Stomach (tissue), 9 donors: ENCODE data around the gene SEMA4C. TPM values are rescaled to one million over a fixed set of nuclear protein-coding genes. Genes with fewer than 3 reads are reported as not detected.

Experiments
- DNase-seq, 2 donors: peaks; one replicate each; pipeline versions ENCODE4 v3.0.0 to v3.0.0-alpha.2; 2013 to 2019
- H3K27ac ChIP-seq, 5 donors: fragments of 200-600 bp in 4 of 5; sonication (generic) in 4 of 5; one replicate each; pipeline ENCODE4 v1.5.1; 2013 to 2019; ENCODE audit warnings: mild to moderate bottlenecking in 1 of 5, moderate library complexity in 1 of 5
- H3K27me3 ChIP-seq, 3 donors: fragments of 200-600 bp; sonication (generic); one replicate each; pipeline ENCODE4 v1.5.1; 2017 to 2019; ENCODE audit warnings: mixed run types in 1 of 3
- H3K36me3 ChIP-seq, 4 donors: fragments of 200-600 bp; sonication (generic); 1 replicate in 3 of 4; 2 replicates in 1 of 4; pipeline ENCODE4 v1.5.1; 2016 to 2019
- H3K4me1 ChIP-seq, 4 donors: fragments of 200-600 bp; sonication (generic); one replicate each; pipeline ENCODE4 v1.5.1; 2016 to 2019
- H3K4me3 ChIP-seq, 4 donors: fragments of 200-600 bp; sonication (generic) in 3 of 4; one replicate each; pipeline ENCODE4 v1.5.1; 2016 to 2019; ENCODE audit warnings: mild to moderate bottlenecking in 1 of 4
- H3K9me3 ChIP-seq, 4 donors: fragments of 200-600 bp; sonication (generic); one replicate each; pipeline ENCODE4 v1.5.1; 2016 to 2019
- EP300 ChIP-seq: sonication (generic); formaldehyde crosslinking; IDR thresholded peaks from one replicate; pipeline ENCODE4 v1.6.1; 2017; ENCODE audit warnings: antibody characterized with exemption
- POLR2A ChIP-seq, 4 donors: fragments of 450-650 bp; IDR thresholded peaks; one replicate each; pipeline ENCODE4 v1.6.1; 2016; ENCODE audit warnings: antibody characterized with exemption in 4 of 4, control low read depth in 2 of 4, mild to moderate bottlenecking in 1 of 4, moderate library complexity in 1 of 4
- POLR2AphosphoS5 ChIP-seq, 3 donors: sonication (generic); formaldehyde crosslinking; IDR thresholded peaks; one replicate each; pipeline ENCODE4 v1.6.1; 2016; ENCODE audit warnings: antibody characterized with exemption in 3 of 3
- WGBS, 5 donors: extraction: QIAGEN DNeasy Blood & Tissue Kit in 3 of 5; methylation state at CpG; one replicate each; pipeline versions ENCODE4 v1.1.5 to v1.1.7; 2013 to 2018; 5-methylcytosine and 5-hydroxymethylcytosine counted together
- intact Hi-C: fragments of 100-400 bp; cut with DNase I; formaldehyde crosslinking; loops from one replicate; pipeline ENCODE4 v1.15.1; 2023; ENCODE audit warnings: low total_unique reads
- polyA plus RNA-seq, 3 donors: library from polyadenylated mRNA; stranded (reverse); fragments of 200-250 nt; gene quantifications; one replicate each; pipeline ENCODE4 v1.2.3, GENCODE V29; 2013
- total RNA-seq, 5 donors: library from RNA; depleted of rRNA; stranded (reverse); fragments of >200 nt; gene quantifications; one replicate each; pipeline versions ENCODE4 v1.1.0 to v1.2.3, GENCODE V29; 2014 to 2016
- TF ChIP-seq, protein P1 (sequence below), 7 experiments: fragments of 450-650 bp in 4 of 7; fragments of 200-600 bp in 3 of 7; sonication (generic) in 3 of 7; IDR thresholded peaks; one replicate each; pipeline ENCODE4 v1.5.1; 2016 to 2019; ENCODE audit warnings: antibody characterized with exemption in 7 of 7, control low read depth in 2 of 7, mild to moderate bottlenecking in 1 of 7
- donor health status: healthy with polysubstance abuse.
- donor health status: Bipolar disorder and iron deficiency.
- donor health status: healthy.

Gene SEMA4C
- total and polyA plus RNA-seq, 8 donors, result 5.7 to 78.8 (median 18.0) TPM

- Histone ChIP-seq H3K27me3 (no peaks in the 10 kb centered on the region), H3K9me3 (no peaks in the 10 kb centered on the region), H3K4me3 (no peak overlapping the region), H3K27ac (no peak overlapping the region), H3K4me1 (no peaks in the 10 kb centered on the region), H3K36me3 (peaks cover 43 to 75% (median 71%) of the 10 kb centered on the region in 4 donors)
- intact Hi-C loops, result no loop called here
- no peak for DNase-seq
- TF ChIP-seq POLR2A (IDR thresholded peaks at IDR 0.05), result no peak
- no peak for TF ChIP-seq POLR2AphosphoS5 (IDR thresholded peaks at IDR 0.05)
- no peak for TF ChIP-seq EP300
- TF ChIP-seq, protein P1, sequence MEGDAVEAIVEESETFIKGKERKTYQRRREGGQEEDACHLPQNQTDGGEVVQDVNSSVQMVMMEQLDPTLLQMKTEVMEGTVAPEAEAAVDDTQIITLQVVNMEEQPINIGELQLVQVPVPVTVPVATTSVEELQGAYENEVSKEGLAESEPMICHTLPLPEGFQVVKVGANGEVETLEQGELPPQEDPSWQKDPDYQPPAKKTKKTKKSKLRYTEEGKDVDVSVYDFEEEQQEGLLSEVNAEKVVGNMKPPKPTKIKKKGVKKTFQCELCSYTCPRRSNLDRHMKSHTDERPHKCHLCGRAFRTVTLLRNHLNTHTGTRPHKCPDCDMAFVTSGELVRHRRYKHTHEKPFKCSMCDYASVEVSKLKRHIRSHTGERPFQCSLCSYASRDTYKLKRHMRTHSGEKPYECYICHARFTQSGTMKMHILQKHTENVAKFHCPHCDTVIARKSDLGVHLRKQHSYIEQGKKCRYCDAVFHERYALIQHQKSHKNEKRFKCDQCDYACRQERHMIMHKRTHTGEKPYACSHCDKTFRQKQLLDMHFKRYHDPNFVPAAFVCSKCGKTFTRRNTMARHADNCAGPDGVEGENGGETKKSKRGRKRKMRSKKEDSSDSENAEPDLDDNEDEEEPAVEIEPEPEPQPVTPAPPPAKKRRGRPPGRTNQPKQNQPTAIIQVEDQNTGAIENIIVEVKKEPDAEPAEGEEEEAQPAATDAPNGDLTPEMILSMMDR (IDR thresholded peaks at IDR 0.05), result no peak
- WGBS, 5 donors, result 74 to 90% (median 81%) methylated on average over 5 to 9 of the region's 9 CpGs
Observed at GRCh38 chr2:96848264-96848663, 21.6 kb downstream of the SEMA4C start.

GRCh38 chr2:96847586-96847985 is 22.3 kb downstream of the SEMA4C start:
- H3K27me3 ChIP-seq, result no peaks in the 10 kb centered on the region
- peaks cover 37 to 68% (median 64%) of the 10 kb centered on the region in 4 donors for H3K36me3 ChIP-seq
- H3K4me3 ChIP-seq, result no peak overlapping the region
- 78 to 87% (median 83%) methylated on average over 10 of the region's 10 CpGs for WGBS, 5 donors
- no peak for DNase-seq
- no peak for TF ChIP-seq POLR2AphosphoS5 (IDR thresholded peaks at IDR 0.05)
- TF ChIP-seq POLR2A (IDR thresholded peaks at IDR 0.05), result no peak
- TF ChIP-seq, protein P1 (IDR thresholded peaks at IDR 0.05), result no peak
- TF ChIP-seq EP300, result no peak
- no peaks in the 10 kb centered on the region for H3K4me1 ChIP-seq
- intact Hi-C loops, result no loop called here
- H3K27ac ChIP-seq, result no peak overlapping the region
- no peaks in the 10 kb centered on the region for H3K9me3 ChIP-seq

DNA sequence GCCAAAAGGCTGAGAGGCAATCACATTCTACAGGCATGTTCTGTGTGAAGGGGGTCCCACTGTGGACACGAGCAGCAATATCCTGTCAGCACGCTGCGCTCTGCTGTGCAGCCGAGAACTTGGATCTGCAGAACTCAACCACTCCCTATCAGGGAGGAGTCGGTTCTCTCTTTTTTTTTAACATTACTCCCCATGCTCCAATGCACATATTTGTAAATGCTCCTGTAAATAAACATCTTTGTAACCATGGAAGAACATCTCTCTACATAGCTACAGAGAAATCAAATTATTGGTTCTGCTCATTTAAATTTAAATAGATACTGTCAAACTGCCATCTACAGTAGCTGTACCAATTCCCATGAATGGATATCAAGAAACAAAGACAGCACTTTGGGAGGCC is 23.1 kb downstream of the SEMA4C start:
- WGBS, 5 donors, result 88 to 97% (median 91%) methylated on average over 5 of the region's 5 CpGs
- no peaks in the 10 kb centered on the region for H3K4me1 ChIP-seq
- no peaks in the 10 kb centered on the region for H3K27me3 ChIP-seq
- TF ChIP-seq, protein P1 (IDR thresholded peaks at IDR 0.05), result no peak
- no peak for TF ChIP-seq POLR2AphosphoS5 (IDR thresholded peaks at IDR 0.05)
- no peak for TF ChIP-seq EP300
- TF ChIP-seq POLR2A (IDR thresholded peaks at IDR 0.05), result no peak
- H3K9me3 ChIP-seq, result no peaks in the 10 kb centered on the region
- no peak for DNase-seq
- H3K4me3 ChIP-seq, result no peak overlapping the region
- no peak overlapping the region for H3K27ac ChIP-seq
- H3K36me3 ChIP-seq, result peaks cover 35 to 63% (median 57%) of the 10 kb centered on the region in 4 donors
- intact Hi-C loops, result no loop called here

DNA sequence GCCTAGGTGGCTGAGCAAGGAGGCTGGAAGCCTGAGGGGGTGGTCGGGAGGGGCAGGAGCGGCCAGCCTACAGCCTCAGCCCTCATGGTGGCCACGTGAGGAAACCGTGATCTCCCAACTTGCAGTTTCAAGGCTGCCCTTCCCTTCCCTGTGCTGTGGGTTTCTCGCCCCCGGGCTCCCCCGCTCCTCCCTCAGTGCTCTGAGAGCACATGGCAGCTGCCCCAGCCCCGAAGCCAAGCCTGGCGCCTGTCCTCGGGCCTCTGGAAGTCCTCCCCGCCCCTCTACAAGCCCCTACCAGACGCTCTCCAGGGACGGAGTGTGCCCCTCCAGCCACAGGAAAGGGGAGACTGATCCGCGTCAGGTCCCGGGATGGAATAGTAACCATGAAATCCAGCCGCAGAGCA is 25.5 kb downstream of the SEMA4C start:
- H3K4me1 ChIP-seq, result peaks cover 5 to 9% (median 8%) of the 10 kb centered on the region in 4 donors
- DNase-seq, result no peak
- TF ChIP-seq POLR2AphosphoS5 (IDR thresholded peaks at IDR 0.05) (no peak), EP300 (no peak), POLR2A (IDR thresholded peaks at IDR 0.05) (no peak)
- TF ChIP-seq, protein P1 (IDR thresholded peaks at IDR 0.05), result no peak
- intact Hi-C loops, result no loop called here
- peaks cover 14 to 47% (median 40%) of the 10 kb centered on the region in 4 donors for H3K36me3 ChIP-seq
- H3K4me3 ChIP-seq, result no peak overlapping the region
- H3K9me3 ChIP-seq, result no peaks in the 10 kb centered on the region
- H3K27ac ChIP-seq, result no peak overlapping the region
- 86 to 92% (median 88%) methylated on average over 11 to 17 of the region's 17 CpGs for WGBS, 5 donors
- no peaks in the 10 kb centered on the region for H3K27me3 ChIP-seq
